ENCODE data around the gene CAPN10. TPM values are rescaled to one million over a fixed set of nuclear protein-coding genes. Genes with fewer than 3 reads are reported as not detected.

The CAPN10 gene
- total and polyA plus RNA-seq, 12 donors: 4.7 to 158 (median 25.1) TPM

- DNase-seq: no peak
- Histone ChIP-seq H3K4me3 (peak overlapping the region in 1 of 4 donors; percentile 89), H3K27me3 (no peaks in the 10 kb centered on the region), H3K36me3 (replicated peaks in 1 of 2) (peaks cover 0 to 17% of the 10 kb centered on the region in 2 donors), H3K9me3 (replicated peaks in 1 of 3) (no peaks in the 10 kb centered on the region), H3K4me1 (replicated peaks in 1 of 2) (peaks cover 27 to 38% of the 10 kb centered on the region in 2 donors), H3K27ac (no peak overlapping the region)
- WGBS, 4 donors: 75 to 83% (median 82%) methylated on average over 10 of the region's 10 CpGs
- TF ChIP-seq POLR2A (IDR thresholded peaks at IDR 0.05): no peak
- TF ChIP-seq, protein P1, sequence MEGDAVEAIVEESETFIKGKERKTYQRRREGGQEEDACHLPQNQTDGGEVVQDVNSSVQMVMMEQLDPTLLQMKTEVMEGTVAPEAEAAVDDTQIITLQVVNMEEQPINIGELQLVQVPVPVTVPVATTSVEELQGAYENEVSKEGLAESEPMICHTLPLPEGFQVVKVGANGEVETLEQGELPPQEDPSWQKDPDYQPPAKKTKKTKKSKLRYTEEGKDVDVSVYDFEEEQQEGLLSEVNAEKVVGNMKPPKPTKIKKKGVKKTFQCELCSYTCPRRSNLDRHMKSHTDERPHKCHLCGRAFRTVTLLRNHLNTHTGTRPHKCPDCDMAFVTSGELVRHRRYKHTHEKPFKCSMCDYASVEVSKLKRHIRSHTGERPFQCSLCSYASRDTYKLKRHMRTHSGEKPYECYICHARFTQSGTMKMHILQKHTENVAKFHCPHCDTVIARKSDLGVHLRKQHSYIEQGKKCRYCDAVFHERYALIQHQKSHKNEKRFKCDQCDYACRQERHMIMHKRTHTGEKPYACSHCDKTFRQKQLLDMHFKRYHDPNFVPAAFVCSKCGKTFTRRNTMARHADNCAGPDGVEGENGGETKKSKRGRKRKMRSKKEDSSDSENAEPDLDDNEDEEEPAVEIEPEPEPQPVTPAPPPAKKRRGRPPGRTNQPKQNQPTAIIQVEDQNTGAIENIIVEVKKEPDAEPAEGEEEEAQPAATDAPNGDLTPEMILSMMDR (IDR thresholded peaks at IDR 0.05): no peak
- intact Hi-C loops (cut with DNase I): no loop called here
Observed at GRCh38 chr2:240588006-240588655, 1.6 kb downstream of the CAPN10 start.

DNA sequence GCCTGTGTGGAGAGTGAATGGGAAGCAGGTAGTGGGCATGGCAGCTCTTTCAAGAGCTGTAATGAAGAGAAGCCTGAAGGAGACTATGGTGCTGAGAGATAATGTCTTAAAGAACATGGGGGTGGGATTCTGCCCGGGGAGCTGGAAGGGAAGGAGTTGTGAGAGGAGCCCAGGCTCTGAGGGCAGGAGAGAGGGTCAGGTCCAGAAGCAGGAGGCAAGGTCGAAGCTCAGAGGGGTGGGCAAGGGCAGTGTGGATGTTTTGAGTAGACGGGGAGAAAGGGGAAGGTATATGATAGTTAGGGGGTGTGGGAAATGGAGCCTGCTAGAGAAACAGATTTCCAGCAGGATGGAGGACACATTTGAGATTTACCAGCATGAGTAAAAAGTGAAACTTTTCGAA lies 2.1 kb downstream of the CAPN10 start:
- intact Hi-C loops (cut with DNase I): no loop called here
- DNase-seq: no peak
- H3K27ac ChIP-seq: no peak overlapping the region
- TF ChIP-seq, protein P1 (IDR thresholded peaks at IDR 0.05): no peak
- TF ChIP-seq POLR2A (IDR thresholded peaks at IDR 0.05): no peak
- whole genome bisulfite sequencing, 4 donors: 80 to 85% (median 82%) methylated on average over 4 of the region's 4 CpGs
- H3K4me1 ChIP-seq (replicated peaks in 1 of 2): peaks cover 27 to 38% of the 10 kb centered on the region in 2 donors
- H3K36me3 ChIP-seq (replicated peaks in 1 of 2): peaks cover 0 to 17% of the 10 kb centered on the region in 2 donors
- no peaks in the 10 kb centered on the region for H3K27me3 ChIP-seq
- no peak overlapping the region for H3K4me3 ChIP-seq
- no peaks in the 10 kb centered on the region for H3K9me3 ChIP-seq (replicated peaks in 1 of 3)

DNA sequence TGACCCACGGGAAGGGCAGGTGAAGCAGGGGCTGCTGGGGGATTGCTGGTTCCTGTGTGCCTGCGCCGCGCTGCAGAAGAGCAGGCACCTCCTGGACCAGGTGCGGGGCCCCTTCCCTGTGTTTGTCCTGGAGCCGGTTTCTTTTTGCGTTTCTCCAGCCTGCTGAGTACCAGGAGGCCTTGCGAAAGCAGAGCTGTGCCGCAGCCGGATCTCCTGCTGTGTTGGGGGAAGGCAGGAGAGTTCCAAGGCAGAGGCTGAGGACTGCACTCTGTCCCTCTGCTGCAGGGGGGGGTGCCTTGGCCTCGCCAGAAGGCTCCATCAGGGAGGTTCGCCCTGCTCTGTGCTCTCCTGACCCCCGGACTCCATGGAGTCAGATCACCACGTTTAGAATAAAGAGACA lies 2.8 kb downstream of the CAPN10 start:
- H3K36me3 ChIP-seq (replicated peaks in 1 of 2): peaks cover 0 to 17% of the 10 kb centered on the region in 2 donors
- no peak overlapping the region for H3K27ac ChIP-seq
- intact Hi-C loops (cut with DNase I): no loop called here
- H3K9me3 ChIP-seq (replicated peaks in 1 of 3): no peaks in the 10 kb centered on the region
- TF ChIP-seq, protein P1 (IDR thresholded peaks at IDR 0.05): no peak
- TF ChIP-seq POLR2A (IDR thresholded peaks at IDR 0.05): no peak
- no peaks in the 10 kb centered on the region for H3K27me3 ChIP-seq
- no peak overlapping the region for H3K4me3 ChIP-seq
- 84 to 86% (median 85%) methylated on average over 4 to 14 of the region's 14 CpGs for WGBS, 4 donors
- DNase-seq: no peak
- H3K4me1 ChIP-seq (replicated peaks in 1 of 2): peaks cover 25 to 34% of the 10 kb centered on the region in 2 donors

- Histone ChIP-seq H3K27me3 (no peaks in the 10 kb centered on the region), H3K4me1 (replicated peaks in 1 of 2) (peaks cover 19 to 28% of the 10 kb centered on the region in 2 donors), H3K36me3 (replicated peaks in 1 of 2) (peaks cover 0 to 19% of the 10 kb centered on the region in 2 donors), H3K27ac (no peak overlapping the region), H3K9me3 (replicated peaks in 1 of 3) (no peaks in the 10 kb centered on the region), H3K4me3 (no peak overlapping the region)
- no peak for DNase-seq
- 66 to 74% (median 70%) methylated on average over 15 to 16 of the region's 16 CpGs for WGBS, 4 donors
- intact Hi-C loops (cut with DNase I): no loop called here
- no peak for TF ChIP-seq POLR2A (IDR thresholded peaks at IDR 0.05)
- TF ChIP-seq, protein P1 (IDR thresholded peaks at IDR 0.05): no peak
Observed at GRCh38 chr2:240589850-240590525, 3.5 kb downstream of the CAPN10 start.
